Endothelial cell of umbilical vein (primary cell): Measurements from ENCODE around the gene ESYT3.

ENCODE experiments used
- CTCF ChIP-seq, 2 donors: IDR thresholded peaks; 1 replicate in 1 of 2; 2 replicates in 1 of 2; pipeline ENCODE4 v1.5.1; 2011; ENCODE audit warnings: low read length in 2 of 2, mild to moderate bottlenecking in 2 of 2, moderate library complexity in 2 of 2, control low read depth in 1 of 2, inconsistent platforms in 1 of 2, low read depth in 1 of 2; ENCODE audit not compliant: insufficient read depth in 1 of 2; ENCODE audit errors: extremely low read depth in 1 of 2
- JUN ChIP-seq: IDR thresholded peaks from 2 replicates; pipeline ENCODE4 v1.6.1; 2011; ENCODE audit warnings: borderline replicate concordance, low read depth; ENCODE audit not compliant: insufficient read length, insufficient read depth
- MAX ChIP-seq: IDR thresholded peaks from 2 replicates; pipeline ENCODE4 v1.6.1; 2011; ENCODE audit not compliant: insufficient read depth, insufficient read length
- MYC ChIP-seq: IDR thresholded peaks from one replicate; pipeline ENCODE4 v1.6.1; 2011; ENCODE audit warnings: mild to moderate bottlenecking, low read depth, low read length
- POLR2A ChIP-seq: IDR thresholded peaks from 2 replicates; pipeline ENCODE4 v1.6.1; 2012; ENCODE audit warnings: low read depth, mild to moderate bottlenecking, control low read depth, low read length
- POLR2AphosphoS5 ChIP-seq: IDR thresholded peaks from 2 replicates; pipeline ENCODE4 v1.6.1; 2012; ENCODE audit warnings: low read depth, mild to moderate bottlenecking, control low read depth, low read length, moderate library complexity; ENCODE audit not compliant: insufficient read depth

- no peak for TF ChIP-seq CTCF (IDR thresholded peaks at IDR 0.05; ENCODE audit: extremely low read depth in 1 of 2, insufficient read depth in 1 of 2, low read depth in 1 of 2, low read length in 2 of 2)
- TF ChIP-seq JUN = no peak
- no peak for TF ChIP-seq POLR2A
- TF ChIP-seq MAX = no peak
- no peak for TF ChIP-seq MYC
- no peak for TF ChIP-seq POLR2AphosphoS5
Measured at GRCh38 chr3:138445236-138445635, 10.8 kb downstream of the ESYT3 start.
